Stomach smooth muscle (tissue), 2 donors: Measurements from ENCODE around the gene CBFA2T2.
A peak's percentile ranks its signal among the peaks of the same experiment; 100 is the strongest.
"Not testable (repeated sequence)": the region's sequence is repeated elsewhere in the genome, so short reads cannot be mapped to it uniquely, and the experiment has no call there.

Experiments
- H3K27ac ChIP-seq: one replicate; pipeline ENCODE4 v1.7.0; 2013; ENCODE audit warnings: mild to moderate bottlenecking, low read length, inconsistent platforms
- H3K27me3 ChIP-seq, 2 donors: one replicate each; pipeline ENCODE4 v1.7.0; 2013; ENCODE audit warnings: low read length in 2 of 2; ENCODE audit not compliant: insufficient read depth in 2 of 2, control insufficient read depth in 1 of 2
- H3K36me3 ChIP-seq, 2 donors: one replicate each; pipeline ENCODE4 v1.7.0; 2013; ENCODE audit warnings: low read length in 2 of 2; ENCODE audit not compliant: control insufficient read depth in 2 of 2, insufficient read depth in 2 of 2
- H3K4me1 ChIP-seq: one replicate; pipeline ENCODE4 v1.7.0; 2013; ENCODE audit warnings: low read length; ENCODE audit not compliant: control insufficient read depth, insufficient read depth
- H3K4me3 ChIP-seq, 2 donors: one replicate each; pipeline ENCODE4 v1.7.0; 2013; ENCODE audit warnings: low read length in 2 of 2
- H3K9ac ChIP-seq, 2 donors: one replicate each; pipeline ENCODE4 v1.7.0; 2013; ENCODE audit warnings: low read length in 2 of 2, mild to moderate bottlenecking in 1 of 2
- H3K9me3 ChIP-seq, 2 donors: one replicate each; pipeline ENCODE4 v1.7.0; 2013; ENCODE audit warnings: low read length in 2 of 2; ENCODE audit not compliant: control insufficient read depth in 2 of 2
- donor health status: healthy.
- donor health status: Pancreatic carcinoma.

Gene CBFA2T2

DNA sequence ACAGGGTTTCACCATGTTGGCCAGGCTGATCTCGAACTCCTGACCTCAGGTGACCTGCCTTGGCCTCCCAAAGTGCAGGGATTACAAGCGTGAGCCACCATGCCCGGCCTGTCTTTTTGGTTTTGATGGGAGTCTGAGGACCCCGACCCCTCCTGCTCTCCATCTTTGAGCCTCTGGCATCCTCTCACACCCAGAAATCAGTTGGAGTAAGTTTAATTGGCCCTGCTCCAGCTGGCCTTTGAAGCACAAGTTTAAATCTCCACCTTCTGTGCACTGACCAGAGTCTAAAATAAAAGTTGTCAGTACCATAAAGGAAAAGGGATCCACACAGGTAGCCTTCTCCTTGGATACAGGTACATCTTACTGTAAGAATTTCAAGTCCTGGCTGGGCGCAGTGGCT is 156.3 kb downstream of the CBFA2T2 start:
- Histone ChIP-seq H3K27ac (no peak overlapping the region), H3K4me1 (peaks cover 25% of the 10 kb centered on the region), H3K4me3 (no peak overlapping the region), H3K27me3 (no peaks in the 10 kb centered on the region), H3K9ac (no peak overlapping the region), H3K36me3 (peaks cover 30 to 40% of the 10 kb centered on the region in 2 donors), H3K9me3 (no peaks in the 10 kb centered on the region)

DNA sequence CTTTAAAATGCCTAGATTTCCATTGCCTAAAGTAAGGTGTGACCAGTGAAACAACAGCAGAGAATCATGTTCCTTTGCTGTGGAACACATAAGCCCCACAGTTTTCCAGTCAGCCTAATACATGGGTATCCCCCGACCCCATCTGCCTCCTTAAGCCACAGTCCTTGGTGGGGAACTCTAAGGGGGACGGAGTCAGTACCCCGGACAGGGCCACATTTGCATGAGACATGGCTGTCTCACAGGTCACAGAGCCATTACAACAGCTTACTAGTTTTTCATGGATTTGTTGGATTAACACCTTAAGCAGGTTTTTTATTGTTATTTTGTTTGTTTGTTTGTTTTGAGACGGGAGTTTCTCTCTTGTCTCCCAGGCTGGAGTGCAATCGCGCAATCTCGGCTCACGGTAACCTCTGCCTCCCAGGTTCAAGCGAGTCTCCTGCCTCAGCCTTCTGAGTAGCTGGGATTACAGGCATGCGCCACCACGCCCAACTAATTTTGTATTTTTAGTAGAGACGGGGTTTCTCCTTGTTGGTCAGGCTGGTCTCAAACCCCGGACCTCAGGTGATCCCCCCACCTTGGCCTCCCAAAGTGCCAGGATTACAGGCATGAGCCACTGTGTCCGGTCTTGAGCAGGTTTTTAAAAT is 157.2 kb downstream of the CBFA2T2 start:
- not testable (repeated sequence) for H3K27ac ChIP-seq, H3K4me3 ChIP-seq, H3K9me3 ChIP-seq, H3K27me3 ChIP-seq, H3K9ac ChIP-seq
- peaks cover 26 to 34% of the 10 kb centered on the region in 2 donors for H3K36me3 ChIP-seq
- peaks cover 25% of the 10 kb centered on the region for H3K4me1 ChIP-seq

DNA sequence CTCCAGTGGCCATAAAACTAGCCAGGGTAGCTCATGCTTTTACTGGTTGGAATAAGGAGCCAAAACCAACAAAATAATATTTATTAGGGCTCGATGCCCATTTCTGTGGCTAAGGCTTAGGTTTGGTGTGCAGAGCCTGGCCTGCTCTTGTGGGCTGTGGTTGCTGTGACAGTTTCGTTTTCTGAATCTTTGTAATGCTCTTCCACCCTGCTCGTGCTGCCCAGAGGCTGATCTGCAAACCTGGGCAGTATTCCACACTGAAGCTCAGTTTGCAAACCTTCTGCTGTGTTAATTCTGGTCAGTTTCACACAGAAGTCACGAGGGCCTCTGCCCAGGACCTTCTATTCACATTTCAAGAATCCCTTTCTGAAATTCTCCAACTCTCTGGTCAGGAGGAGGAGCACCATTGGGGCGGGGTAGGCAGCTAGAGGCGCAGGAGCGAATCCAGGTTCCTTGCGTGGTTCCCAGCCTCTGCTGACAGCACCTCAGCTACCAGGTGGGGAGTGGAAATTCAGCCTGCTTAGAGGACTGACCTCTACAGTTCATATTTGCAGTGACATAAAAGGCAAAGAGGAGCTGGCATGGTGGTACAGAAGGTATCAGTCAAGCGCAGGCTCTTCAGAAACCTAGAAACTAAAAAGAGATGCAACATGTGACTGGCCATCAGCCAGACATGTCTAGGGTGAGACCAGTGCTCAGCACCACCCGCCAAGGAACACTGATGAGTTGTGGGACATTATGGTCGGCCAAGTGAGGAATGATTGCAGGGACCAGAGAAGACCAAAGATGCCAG is 157.9 kb downstream of the CBFA2T2 start:
- H3K36me3 ChIP-seq = peaks cover 24 to 26% of the 10 kb centered on the region in 2 donors
- H3K9me3 ChIP-seq = no peaks in the 10 kb centered on the region
- H3K4me3 ChIP-seq = peak overlapping the region in 1 of 2 donors; percentile 47
- no peaks in the 10 kb centered on the region for H3K27me3 ChIP-seq
- H3K9ac ChIP-seq = no peak overlapping the region
- H3K4me1 ChIP-seq = peaks cover 25% of the 10 kb centered on the region
- no peak overlapping the region for H3K27ac ChIP-seq

DNA sequence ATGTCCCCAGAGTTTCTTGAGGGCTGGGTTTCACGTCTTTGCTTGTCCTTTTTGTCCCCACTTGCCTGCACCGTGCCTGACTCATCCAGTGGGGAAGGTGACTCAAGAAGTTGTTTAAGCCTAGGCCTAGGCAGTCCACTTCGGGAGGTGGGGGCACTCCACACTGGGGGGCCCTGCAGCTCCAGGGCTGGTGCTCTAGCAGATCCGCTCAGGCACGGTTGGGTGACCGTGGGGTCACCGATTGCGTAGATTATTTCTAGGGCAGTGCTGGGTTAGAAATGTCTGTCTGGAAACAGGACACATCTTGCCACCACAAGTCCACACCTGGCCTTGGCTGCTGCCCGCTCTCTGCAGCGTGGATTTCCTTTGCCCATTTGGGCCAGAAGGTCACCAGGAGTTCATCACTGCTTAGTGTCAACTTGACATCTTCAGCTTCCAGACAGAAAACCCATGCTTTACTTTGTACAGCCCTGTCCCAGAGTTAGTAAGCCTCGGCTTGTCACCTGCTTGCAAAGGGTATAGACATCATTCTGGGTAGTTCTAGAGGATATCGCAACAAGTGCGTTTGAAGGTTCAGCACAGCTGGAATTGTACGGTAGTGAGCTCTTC is 158.6 kb downstream of the CBFA2T2 start:
- no peaks in the 10 kb centered on the region for H3K27me3 ChIP-seq
- H3K36me3 ChIP-seq = peaks cover 20% of the 10 kb centered on the region in 2 donors
- H3K9me3 ChIP-seq = no peaks in the 10 kb centered on the region
- no peak overlapping the region for H3K9ac ChIP-seq
- peak overlapping the region in 1 of 2 donors; percentile 47 for H3K4me3 ChIP-seq
- no peak overlapping the region for H3K27ac ChIP-seq
- H3K4me1 ChIP-seq = peaks cover 31% of the 10 kb centered on the region

DNA sequence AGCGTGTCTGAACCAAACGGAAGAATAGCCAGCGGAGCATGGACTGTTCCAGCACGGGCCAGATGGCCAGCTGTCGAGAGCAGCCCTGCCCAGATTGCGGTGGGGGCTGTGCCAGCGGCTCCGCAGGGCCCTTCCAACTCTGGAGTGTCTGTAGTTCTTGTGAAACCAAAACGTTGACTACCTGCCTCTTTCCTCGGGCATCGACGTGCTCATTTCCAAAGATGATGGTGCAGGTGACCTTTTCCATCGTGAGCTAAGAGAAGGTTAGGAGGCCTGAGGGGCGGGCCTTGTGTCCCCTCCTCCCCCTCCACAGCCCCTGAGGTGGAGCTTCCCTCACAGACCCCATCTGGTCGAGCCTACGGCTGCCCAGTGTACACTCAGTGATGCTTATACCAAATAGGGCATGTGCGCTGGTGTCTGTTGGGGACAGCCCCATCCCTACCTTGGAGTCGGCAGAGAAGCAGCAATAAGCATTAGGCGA is 159.3 kb downstream of the CBFA2T2 start:
- peak overlapping the region; percentile 28 to 47 for H3K4me3 ChIP-seq
- peaks cover 37% of the 10 kb centered on the region for H3K4me1 ChIP-seq
- no peak overlapping the region for H3K27ac ChIP-seq
- H3K36me3 ChIP-seq = peaks cover 15 to 18% of the 10 kb centered on the region in 2 donors
- peak overlapping the region in 1 of 2 donors; percentile 29 for H3K9ac ChIP-seq
- no peaks in the 10 kb centered on the region for H3K27me3 ChIP-seq
- H3K9me3 ChIP-seq = no peaks in the 10 kb centered on the region

DNA sequence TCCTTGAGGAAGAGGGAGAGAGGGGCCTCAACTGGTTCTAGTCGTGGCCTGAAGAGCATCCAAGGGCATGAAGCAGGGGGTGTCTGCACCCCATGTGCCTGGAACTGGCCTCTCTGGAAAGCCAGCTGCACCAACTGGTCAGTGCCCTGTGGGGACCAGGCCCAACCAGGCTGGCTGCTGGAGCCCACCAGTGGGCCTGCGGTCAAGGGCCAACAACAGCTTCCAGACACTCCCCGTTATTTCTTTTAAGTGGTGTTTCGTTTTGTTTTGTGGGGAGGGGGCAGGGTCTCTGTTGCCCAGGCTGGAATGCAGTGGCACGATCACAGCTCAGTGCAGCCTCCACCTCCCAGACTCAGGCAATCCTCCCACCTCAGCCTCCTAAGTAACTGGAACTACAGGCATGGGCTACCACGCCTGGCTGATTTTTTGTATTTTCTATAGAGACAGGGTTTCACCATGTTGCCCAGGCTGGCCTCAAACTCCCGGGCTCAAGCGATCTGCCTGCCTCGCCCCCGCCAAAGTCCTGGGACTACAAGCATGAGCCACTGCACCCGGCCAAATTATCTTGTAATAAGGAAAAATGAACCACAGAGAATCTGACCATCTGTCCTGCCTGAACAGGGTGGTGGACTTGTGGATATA is 160.3 kb downstream of the CBFA2T2 start:
- H3K9me3 ChIP-seq = no peaks in the 10 kb centered on the region
- H3K4me1 ChIP-seq = peaks cover 33% of the 10 kb centered on the region
- no peak overlapping the region for H3K27ac ChIP-seq
- H3K36me3 ChIP-seq = peaks cover 6 to 8% of the 10 kb centered on the region in 2 donors
- H3K4me3 ChIP-seq = no peak overlapping the region
- no peaks in the 10 kb centered on the region for H3K27me3 ChIP-seq
- no peak overlapping the region for H3K9ac ChIP-seq

DNA sequence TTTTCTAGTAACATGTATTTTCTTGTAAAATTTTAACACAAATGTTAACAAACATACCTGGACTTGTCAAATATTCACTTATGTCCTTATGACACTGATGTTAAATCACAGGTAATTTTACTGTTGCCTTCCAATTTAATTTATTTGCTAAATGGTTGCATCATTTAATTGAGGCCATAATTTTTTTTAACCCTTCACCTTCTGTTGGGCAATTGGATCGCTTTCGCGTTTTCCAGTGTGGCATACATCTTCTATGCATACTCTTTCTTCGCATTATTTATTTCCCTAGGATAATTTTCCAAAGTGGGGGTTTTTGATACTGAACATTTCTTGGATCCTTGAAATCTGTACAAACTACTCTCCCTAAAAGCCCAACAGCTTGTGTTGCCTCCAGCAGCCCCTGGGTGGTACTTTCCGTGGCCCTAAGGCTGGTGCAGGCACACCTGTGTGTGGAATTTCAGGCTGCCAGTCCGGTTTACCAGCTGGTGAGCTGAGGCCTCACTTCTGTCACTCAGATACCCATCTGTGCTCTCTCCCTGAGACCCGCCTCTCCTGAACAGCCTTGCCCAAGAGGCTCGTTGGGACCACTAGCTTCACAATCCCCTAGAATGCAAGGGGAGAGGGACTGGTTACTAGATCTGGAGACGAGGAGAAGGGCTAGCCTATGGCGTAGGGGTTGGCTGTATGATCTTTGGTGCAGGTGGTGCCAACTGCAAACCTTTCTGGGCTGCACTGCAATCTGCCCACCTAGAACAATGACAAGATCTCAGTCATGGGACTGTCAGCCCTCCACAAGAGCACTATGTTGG is 161.1 kb downstream of the CBFA2T2 start:
- no peaks in the 10 kb centered on the region for H3K27me3 ChIP-seq
- H3K27ac ChIP-seq = no peak overlapping the region

DNA sequence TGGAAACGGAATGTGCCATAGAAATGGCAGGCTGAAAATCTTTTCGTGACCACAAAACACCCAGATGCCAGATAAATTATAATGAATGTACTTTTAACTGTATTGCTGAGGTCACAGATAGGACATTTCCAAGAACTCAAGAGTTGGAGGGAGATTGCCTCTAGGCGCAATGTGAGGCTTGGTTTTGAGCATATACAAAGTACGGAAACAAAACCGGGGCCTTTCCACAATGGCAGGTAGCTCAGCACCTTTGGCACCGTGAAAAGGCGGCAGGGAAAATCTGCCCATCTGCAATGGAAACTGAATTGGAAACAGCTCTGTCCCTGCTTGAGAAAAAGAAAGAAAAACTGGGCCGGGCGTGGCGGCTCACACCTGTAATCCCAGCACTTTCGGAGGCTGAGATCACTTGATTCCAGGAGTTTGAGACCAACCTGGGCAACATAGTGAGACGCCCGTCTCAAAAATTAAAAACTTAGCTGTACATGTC is 161.7 kb downstream of the CBFA2T2 start:
- Histone ChIP-seq H3K9ac (no peak overlapping the region), H3K4me3 (no peak overlapping the region), H3K9me3 (no peaks in the 10 kb centered on the region), H3K4me1 (peaks cover 33% of the 10 kb centered on the region), H3K27ac (no peak overlapping the region), H3K27me3 (no peaks in the 10 kb centered on the region), H3K36me3 (no peaks in the 10 kb centered on the region)

More for the DNA sequence above, 161.1 kb downstream of the CBFA2T2 start:
- no peaks in the 10 kb centered on the region for H3K9me3 ChIP-seq
- no peak overlapping the region for H3K9ac ChIP-seq
- peaks cover 33% of the 10 kb centered on the region for H3K4me1 ChIP-seq
- H3K4me3 ChIP-seq = no peak overlapping the region
- H3K36me3 ChIP-seq = peaks cover 0 to 2% of the 10 kb centered on the region in 2 donors

DNA sequence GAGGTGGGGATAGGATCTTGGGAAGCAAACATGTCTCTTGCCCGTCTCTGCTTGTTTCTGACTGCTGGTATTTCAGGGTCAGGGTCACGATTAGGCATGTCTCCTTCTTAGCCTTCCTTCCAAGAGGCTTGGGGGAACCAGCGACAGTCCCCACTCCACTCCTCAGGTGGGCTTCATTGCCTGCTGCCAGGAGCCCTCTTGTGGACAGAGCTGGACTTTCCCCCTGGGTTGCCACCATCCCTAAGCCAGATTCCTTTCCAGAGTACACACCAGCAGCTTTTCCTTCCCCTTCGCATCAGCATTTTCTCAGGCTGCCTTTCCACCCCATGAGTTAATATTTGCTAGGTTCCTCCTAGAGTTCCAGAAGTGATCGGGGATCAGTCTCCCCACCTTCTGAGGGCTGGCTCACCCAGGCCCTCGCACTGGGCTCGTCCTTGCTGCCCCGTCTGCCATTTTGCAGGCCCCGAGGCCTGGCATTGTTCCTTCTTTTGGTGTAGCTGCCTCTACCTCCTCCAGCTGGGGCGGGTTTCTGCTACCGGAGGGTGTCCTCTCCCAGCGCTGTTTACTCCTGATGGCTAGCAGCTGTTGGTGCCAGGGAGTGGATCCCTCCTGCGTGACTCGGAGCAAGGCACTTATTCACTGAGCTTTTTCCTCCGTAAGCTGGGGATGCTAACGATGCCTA is 163.5 kb downstream of the CBFA2T2 start:
- Histone ChIP-seq H3K4me3 (peak overlapping the region; percentile 64 to 67), H3K27me3 (no peaks in the 10 kb centered on the region), H3K4me1 (peaks cover 24% of the 10 kb centered on the region), H3K36me3 (peaks cover 4 to 9% of the 10 kb centered on the region in 2 donors), H3K9ac (peak overlapping the region; percentile 52 to 73), H3K27ac (peak overlapping the region; percentile 31), H3K9me3 (no peaks in the 10 kb centered on the region)
